MCF 10A (cell line): ENCODE data around the gene PNPLA7. TPM values are rescaled to one million over a fixed set of nuclear protein-coding genes. Genes with fewer than 3 reads are reported as not detected.

Experiments used
- BruUV-seq: library from RNA; stranded (reverse); fragments of 400-500 nt; replicated peaks from 2 replicates; lab custom pipeline; 2021; lab: Mats Ljungman, UMichigan
- CTCF ChIA-PET: fragments of 300-600 bp; sonication (Branson Sonifier 250); formaldehyde crosslinking; extraction: SDS; loops from one replicate; lab custom pipeline; 2021; ENCODE audit warnings: antibody characterized with exemption, inconsistent platforms; lab: Yijun Ruan, JAX
- POLR2A ChIA-PET: fragments of 300-600, 350-650 bp; sonication (Branson Sonifier 250); formaldehyde crosslinking; extraction: SDS; loops from one replicate; lab custom pipeline; 2020; ENCODE audit warnings: antibody characterized with exemption, inconsistent platforms; lab: Yijun Ruan, JAX
- DNase-seq: peaks from one replicate; pipeline ENCODE4 v3.0.0-alpha.2; 2018; ENCODE audit not compliant: unreplicated experiment
- H3K27ac Mint-ChIP-seq: one replicate; pipeline ENCODE4 v1.8.0; 2022; ENCODE audit warnings: mild to moderate bottlenecking, low read depth, mixed read lengths; ENCODE audit not compliant: unreplicated experiment
- H3K27me3 Mint-ChIP-seq: one replicate; pipeline ENCODE4 v1.8.0; 2022; ENCODE audit warnings: mixed read lengths; ENCODE audit not compliant: insufficient read depth, unreplicated experiment
- H3K36me3 Mint-ChIP-seq: one replicate; pipeline ENCODE4 v1.8.0; 2022; ENCODE audit warnings: mild to moderate bottlenecking, moderate library complexity, mixed read lengths; ENCODE audit not compliant: insufficient read depth, unreplicated experiment
- H3K4me1 Mint-ChIP-seq: one replicate; pipeline ENCODE4 v1.8.0; 2022; ENCODE audit warnings: mixed read lengths; ENCODE audit not compliant: insufficient read depth, unreplicated experiment
- H3K4me3 Mint-ChIP-seq: one replicate; pipeline ENCODE4 v1.8.0; 2022; ENCODE audit warnings: mild to moderate bottlenecking, moderate library complexity, mixed read lengths; ENCODE audit not compliant: unreplicated experiment
- H3K9me3 Mint-ChIP-seq: one replicate; pipeline ENCODE4 v1.8.0; 2022; ENCODE audit warnings: mixed read lengths; ENCODE audit not compliant: unreplicated experiment
- CTCF ChIP-seq: fragments of 200-600 bp; IDR thresholded peaks from one replicate; pipeline ENCODE4 v1.8.0; 2022; ENCODE audit warnings: antibody characterized with exemption, mild to moderate bottlenecking; ENCODE audit not compliant: unreplicated experiment
- intact Hi-C: fragments of 100-400 bp; cut with micrococcal nuclease; formaldehyde crosslinking; loops from 2 replicates; pipeline ENCODE4 v1.14.1; 2022
- total RNA-seq: library from RNA; stranded (reverse); gene quantifications from 2 replicates; pipeline ENCODE4 v1.2.3, GENCODE V29; 2022

PNPLA7 gene
- total RNA-seq, 1 experiment from 2014 or later = 0.86 TPM

GRCh38 chr9:137543237-137543963 is 6.8 kb downstream of the PNPLA7 start:
- DNase-seq = no peak
- ChIA-PET POLR2A (no interaction called here), CTCF (interaction anchor here (0.5 to 1.2 kb wide), 3 partner anchors 9 to 196 kb away, joined by 3 to 4 read pairs (median 3); no protein-coding TSS in a partner anchor)
- peaks cover 6% of the 10 kb centered on the region for H3K36me3 Mint-ChIP-seq
- BruUV-seq = no TSS peak
- TF ChIP-seq CTCF = no peak
- no peak overlapping the region for H3K27ac Mint-ChIP-seq
- no peaks in the 10 kb centered on the region for H3K27me3 Mint-ChIP-seq
- intact Hi-C loops = no loop called here
- peaks cover 5% of the 10 kb centered on the region for H3K4me1 Mint-ChIP-seq
- H3K9me3 Mint-ChIP-seq = no peaks in the 10 kb centered on the region
- no peak overlapping the region for H3K4me3 Mint-ChIP-seq

DNA sequence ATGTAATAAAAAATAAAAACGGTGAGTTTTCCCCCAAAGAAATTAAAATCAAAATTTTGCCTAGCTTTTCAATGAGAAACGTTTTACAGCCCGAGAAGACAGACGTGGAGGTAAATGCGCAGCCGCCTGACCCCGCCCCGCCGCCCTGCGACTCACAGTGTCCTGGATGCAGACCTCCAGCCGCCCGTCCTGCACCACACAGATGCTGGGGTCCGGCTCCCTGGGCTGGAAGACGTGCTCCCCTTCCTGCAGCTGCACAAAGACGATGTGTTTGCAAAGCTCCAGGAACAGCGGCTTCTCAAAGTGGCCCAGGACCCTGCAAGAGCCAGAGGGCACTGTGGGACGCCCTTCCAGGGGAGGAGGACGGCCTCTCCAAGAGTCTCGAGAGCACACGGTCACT is 7.7 kb downstream of the PNPLA7 start:
- ChIA-PET POLR2A (interaction anchor here (1.4 kb wide), 1 partner anchor 9 kb away, joined by 6 read pairs; the partner anchor contains the start of gene MRPL41), CTCF (interaction anchor here (0.6 to 1.3 kb wide), 2 partner anchors 119 to 195 kb away, joined by 3 read pairs; no protein-coding TSS in a partner anchor)
- Mint-ChIP-seq H3K4me1 (no peaks in the 10 kb centered on the region), H3K9me3 (no peaks in the 10 kb centered on the region), H3K27ac (no peak overlapping the region), H3K36me3 (peaks cover 6% of the 10 kb centered on the region), H3K27me3 (no peaks in the 10 kb centered on the region), H3K4me3 (no peak overlapping the region)
- DNase-seq = no peak
- intact Hi-C loops = no loop called here
- TF ChIP-seq CTCF = no peak
- BruUV-seq = no TSS peak

- no TSS peak for BruUV-seq
- H3K4me3 Mint-ChIP-seq = no peak overlapping the region
Measured at GRCh38 chr9:137540536-137540935, 9.7 kb downstream of the PNPLA7 start.

More at GRCh38 chr9:137540536-137540935, 9.7 kb downstream of the PNPLA7 start:
- Mint-ChIP-seq H3K27me3 (no peaks in the 10 kb centered on the region), H3K9me3 (no peaks in the 10 kb centered on the region), H3K27ac (no peak overlapping the region), H3K4me1 (no peaks in the 10 kb centered on the region), H3K36me3 (peaks cover 6% of the 10 kb centered on the region)
- DNase-seq = no peak
- ChIA-PET CTCF (interaction anchor here (1.1 to 1.8 kb wide), 2 partner anchors 38 to 39 kb away, joined by 5 to 6 read pairs; partner anchors contain the start of gene DPH7), POLR2A (no interaction called here)
- TF ChIP-seq CTCF = no peak
- intact Hi-C loops = no loop called here
